ENCODE results near the gene LARP1. TPM values are rescaled to one million over a fixed set of nuclear protein-coding genes. Genes with fewer than 3 reads are reported as not detected.

LARP1 gene
- total and polyA plus RNA-seq, 9 of the 15 experiments (the other 6 are each of a cell fraction or from before 2014, with no cell fraction given), result 22.6 to 300 (median 92.0) TPM

- TF ChIP-seq ZBTB34 (CRISPR knock-in tag; IDR thresholded peaks at IDR 0.05) (no peak), THAP7 (CRISPR knock-in tag; IDR thresholded peaks at IDR 0.05) (no peak), ZNF740 (CRISPR knock-in tag; IDR thresholded peaks at IDR 0.05) (peak; percentile 96), ZNF740 (tag; IDR thresholded peaks at IDR 0.05) (peak in 1 of 2 experiments; percentile 81; a peak in 2 of 4 replicates), PHTF2 (CRISPR knock-in tag; IDR thresholded peaks at IDR 0.05) (no peak), ZNF277 (CRISPR knock-in tag; IDR thresholded peaks at IDR 0.05; ENCODE audit: borderline replicate concordance) (no peak), ZNF57 (CRISPR knock-in tag; IDR thresholded peaks at IDR 0.05) (no peak), BDP1 (IDR thresholded peaks at IDR 0.05; ENCODE audit: insufficient read depth, insufficient read length) (no peak), KLF1 (tag; IDR thresholded peaks at IDR 0.05) (no peak), ZHX1 (conservative IDR thresholded peaks at IDR 0.05; ENCODE audit: low read length) (no peak), ZNF133 (CRISPR knock-in tag; IDR thresholded peaks at IDR 0.05) (no peak), ZBTB1 (CRISPR knock-in tag; IDR thresholded peaks at IDR 0.05; ENCODE audit: borderline replicate concordance, low read depth) (no peak), TCFL5 (CRISPR knock-in tag; conservative IDR thresholded peaks at IDR 0.05) (no peak), SMAD3 (CRISPR knock-in tag; conservative IDR thresholded peaks at IDR 0.05) (0 out of 2 replicates have a peak, but pooled peaks have one; percentile 13), OTX1 (CRISPR knock-in tag; IDR thresholded peaks at IDR 0.05) (no peak), ZNF23 (CRISPR knock-in tag; IDR thresholded peaks at IDR 0.05) (no peak), ZNF444 (CRISPR knock-in tag; IDR thresholded peaks at IDR 0.05) (no peak)
- TF ChIP-seq, protein P1, sequence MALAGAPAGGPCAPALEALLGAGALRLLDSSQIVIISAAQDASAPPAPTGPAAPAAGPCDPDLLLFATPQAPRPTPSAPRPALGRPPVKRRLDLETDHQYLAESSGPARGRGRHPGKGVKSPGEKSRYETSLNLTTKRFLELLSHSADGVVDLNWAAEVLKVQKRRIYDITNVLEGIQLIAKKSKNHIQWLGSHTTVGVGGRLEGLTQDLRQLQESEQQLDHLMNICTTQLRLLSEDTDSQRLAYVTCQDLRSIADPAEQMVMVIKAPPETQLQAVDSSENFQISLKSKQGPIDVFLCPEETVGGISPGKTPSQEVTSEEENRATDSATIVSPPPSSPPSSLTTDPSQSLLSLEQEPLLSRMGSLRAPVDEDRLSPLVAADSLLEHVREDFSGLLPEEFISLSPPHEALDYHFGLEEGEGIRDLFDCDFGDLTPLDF (CRISPR knock-in tag; IDR thresholded peaks at IDR 0.05), result peak; percentile 83
- TF ChIP-seq, protein P2, sequence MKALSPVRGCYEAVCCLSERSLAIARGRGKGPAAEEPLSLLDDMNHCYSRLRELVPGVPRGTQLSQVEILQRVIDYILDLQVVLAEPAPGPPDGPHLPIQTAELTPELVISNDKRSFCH (CRISPR knock-in tag; IDR thresholded peaks at IDR 0.05), result no peak
- TF ChIP-seq, protein P2 (tag; IDR thresholded peaks at IDR 0.05), result no peak
These were observed 103.3 kb downstream of the LARP1 start, which contains the start of gene CNOT8 (continued) for GRCh38 chr5:154858297-154858971.
